ENCODE data around the gene LDB2.
"Not testable (repeated sequence)": the region's sequence is repeated elsewhere in the genome, so short reads cannot be mapped to it uniquely, and the experiment has no call there.

The LDB2 gene

GRCh38 chr4:16897991-16898827 is at the start of gene LDB2:
Gene LDB2, minus strand, starts transcription at chr4:16898645.
- no peak for DNase-seq
- in situ Hi-C loops (cut with MboI; ENCODE audit: low pct_unique_long_range_greater_than_20kb, low sequenced_read_pairs) = no loop called here

DNA sequence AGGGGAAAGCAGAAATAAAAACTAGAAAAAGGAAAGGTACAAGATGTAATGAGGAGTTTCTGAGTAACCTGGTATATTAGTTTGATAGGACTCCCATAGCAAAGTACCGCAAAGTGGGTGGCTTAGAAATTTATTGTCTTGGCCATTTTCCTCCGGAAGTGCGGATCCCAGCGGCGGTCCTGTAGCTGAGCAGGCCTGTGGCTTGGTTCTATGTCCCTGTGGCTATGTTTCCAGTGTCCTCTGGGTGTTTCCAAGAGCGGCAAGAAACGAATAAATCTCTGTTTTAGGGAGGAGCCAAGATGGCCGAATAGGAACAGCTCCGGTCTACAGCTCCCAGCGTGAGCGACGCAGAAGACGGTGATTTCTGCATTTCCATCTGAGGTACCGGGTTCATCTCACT is 44.0 kb upstream of the LDB2 start:
- DNase-seq = no peak

DNA sequence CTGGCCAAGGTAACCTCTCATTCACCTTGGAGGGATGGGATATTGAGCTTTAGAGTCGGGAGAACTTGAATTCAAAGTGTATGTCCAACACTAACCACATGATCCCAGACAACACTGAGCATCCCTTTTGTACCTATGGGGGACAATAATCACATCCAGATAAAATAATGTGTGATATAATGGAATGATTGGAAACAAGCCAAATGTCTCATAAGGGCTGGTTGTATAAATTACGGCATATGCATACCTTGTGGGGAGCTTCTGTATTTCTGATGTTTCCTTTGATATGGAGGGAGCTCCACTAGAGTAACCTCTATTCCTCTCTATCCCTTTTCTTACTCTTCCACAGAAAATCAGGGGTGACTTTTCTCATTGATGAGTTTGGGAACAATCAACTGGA is 40.7 kb upstream of the LDB2 start:
- in situ Hi-C loops (cut with MboI; ENCODE audit: low pct_unique_long_range_greater_than_20kb, low sequenced_read_pairs) = no loop called here
- DNase-seq = no peak

More for the DNA sequence above, 44.0 kb upstream of the LDB2 start:
- in situ Hi-C loops (cut with MboI; ENCODE audit: low pct_unique_long_range_greater_than_20kb, low sequenced_read_pairs) = no loop called here

GRCh38 chr4:16938512-16939040 is 40.1 kb upstream of the LDB2 start:
- in situ Hi-C loops (cut with MboI; ENCODE audit: low pct_unique_long_range_greater_than_20kb, low sequenced_read_pairs) = no loop called here
- DNase-seq = no peak

DNA sequence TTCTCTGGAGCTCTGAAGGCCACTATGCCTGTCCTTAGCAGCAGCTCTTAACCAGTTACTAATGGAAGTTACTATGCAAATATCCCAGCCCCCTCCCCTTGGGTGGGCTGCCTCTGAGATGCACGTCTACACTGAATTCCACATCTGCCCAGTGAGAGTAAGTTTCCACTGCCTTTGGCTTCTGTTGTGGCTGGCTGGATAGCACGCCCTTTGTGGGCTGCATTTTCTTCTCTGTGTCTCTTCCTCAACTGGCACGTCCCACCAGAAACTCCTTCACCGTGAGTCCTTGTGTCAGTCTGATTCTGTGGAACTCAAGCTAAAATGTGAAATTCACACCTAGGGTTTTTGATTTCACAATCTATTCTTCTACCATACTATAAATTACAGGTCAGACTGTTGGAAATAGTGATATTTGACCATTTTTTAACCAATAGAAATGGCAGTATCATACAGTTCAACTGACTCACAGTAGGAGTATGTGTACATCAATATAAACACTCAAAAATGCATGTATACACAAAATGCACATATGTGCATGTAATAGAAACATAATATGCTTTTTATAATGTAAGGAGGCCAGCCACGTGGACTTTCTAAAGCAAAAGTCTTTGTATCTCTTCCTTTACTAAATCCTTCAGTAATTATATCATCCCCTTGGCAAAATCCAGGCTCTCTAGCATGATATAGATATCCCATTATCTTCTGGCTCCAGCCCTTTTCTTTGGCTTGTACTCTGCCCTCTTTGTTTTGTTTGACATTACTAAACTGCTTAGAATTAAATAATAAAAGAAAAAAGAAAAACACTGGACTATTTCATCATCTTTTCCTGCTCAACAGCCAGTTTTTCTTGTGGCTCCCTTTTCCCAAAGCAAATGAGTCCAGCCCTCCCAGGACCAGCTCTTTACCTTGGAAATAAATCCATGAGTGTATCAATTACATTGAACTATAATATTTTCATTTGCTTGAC is 33.2 kb upstream of the LDB2 start:
- in situ Hi-C loops (cut with MboI; ENCODE audit: low pct_unique_long_range_greater_than_20kb, low sequenced_read_pairs) = no loop called here
- no peak for DNase-seq

GRCh38 chr4:16926214-16926613 is 27.8 kb upstream of the LDB2 start:
- in situ Hi-C loops (cut with MboI; ENCODE audit: low pct_unique_long_range_greater_than_20kb, low sequenced_read_pairs) = no loop called here
- DNase-seq = no peak

- DNase-seq; in situ Hi-C loops (cut with MboI; ENCODE audit: low pct_unique_long_range_greater_than_20kb, low sequenced_read_pairs): not testable (repeated sequence)
Measured at GRCh38 chr4:16918716-16919115, 20.3 kb upstream of the LDB2 start.

- in situ Hi-C loops (cut with MboI; ENCODE audit: low pct_unique_long_range_greater_than_20kb, low sequenced_read_pairs) = no loop called here
- DNase-seq = peak; percentile 77
Measured at GRCh38 chr4:16916719-16917337, 18.4 kb upstream of the LDB2 start.

DNA sequence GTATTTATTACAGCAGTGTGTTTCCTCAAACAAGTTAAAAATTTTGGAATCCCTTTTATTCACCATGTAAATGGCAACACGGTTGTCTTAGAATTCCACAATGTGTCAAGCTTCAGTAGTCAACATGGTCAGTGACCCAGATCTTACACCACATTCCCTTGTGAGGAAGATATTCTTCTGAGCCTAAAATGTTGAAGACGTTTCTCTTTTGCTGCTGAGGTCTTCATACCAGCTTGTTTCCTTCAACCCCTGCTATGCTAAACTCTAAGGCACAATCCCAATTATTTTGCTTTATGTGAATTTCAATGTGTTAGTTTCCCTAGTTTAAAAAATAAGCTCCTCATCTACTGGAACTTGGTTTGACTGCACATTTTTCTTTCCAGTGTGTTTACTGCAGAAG is 17.6 kb upstream of the LDB2 start:
- in situ Hi-C loops (cut with MboI; ENCODE audit: low pct_unique_long_range_greater_than_20kb, low sequenced_read_pairs) = no loop called here
- no peak for DNase-seq

- DNase-seq = no peak
- in situ Hi-C loops (cut with MboI; ENCODE audit: low pct_unique_long_range_greater_than_20kb, low sequenced_read_pairs) = no loop called here
Measured at GRCh38 chr4:16914208-16914607, 15.8 kb upstream of the LDB2 start.

GRCh38 chr4:16912896-16913295 is 14.5 kb upstream of the LDB2 start:
- in situ Hi-C loops (cut with MboI; ENCODE audit: low pct_unique_long_range_greater_than_20kb, low sequenced_read_pairs) = no loop called here
- DNase-seq = no peak

DNA sequence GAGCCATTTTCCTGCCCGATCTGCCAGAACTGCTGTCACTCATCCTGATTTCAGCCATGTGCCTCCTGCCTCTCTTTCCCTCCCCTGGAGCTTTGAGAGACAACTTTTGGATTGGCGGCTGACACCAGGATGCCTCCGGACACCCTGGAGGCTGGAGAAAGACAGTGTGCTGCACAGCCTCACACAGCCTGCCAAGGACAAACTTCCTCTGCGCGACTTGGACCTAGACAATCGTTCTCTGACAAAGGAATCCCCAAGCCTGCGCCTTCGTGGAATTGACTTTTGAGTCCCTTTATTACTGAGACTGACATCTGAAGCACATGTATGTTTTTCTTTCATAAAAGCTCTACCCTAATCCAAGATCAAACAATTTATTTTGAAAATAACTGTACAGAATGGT is 10.8 kb upstream of the LDB2 start:
- in situ Hi-C loops (cut with MboI; ENCODE audit: low pct_unique_long_range_greater_than_20kb, low sequenced_read_pairs) = no loop called here
- no peak for DNase-seq

- no peak for DNase-seq
- in situ Hi-C loops (cut with MboI; ENCODE audit: low pct_unique_long_range_greater_than_20kb, low sequenced_read_pairs) = no loop called here
Measured at GRCh38 chr4:16908377-16909021, 10.1 kb upstream of the LDB2 start.

DNA sequence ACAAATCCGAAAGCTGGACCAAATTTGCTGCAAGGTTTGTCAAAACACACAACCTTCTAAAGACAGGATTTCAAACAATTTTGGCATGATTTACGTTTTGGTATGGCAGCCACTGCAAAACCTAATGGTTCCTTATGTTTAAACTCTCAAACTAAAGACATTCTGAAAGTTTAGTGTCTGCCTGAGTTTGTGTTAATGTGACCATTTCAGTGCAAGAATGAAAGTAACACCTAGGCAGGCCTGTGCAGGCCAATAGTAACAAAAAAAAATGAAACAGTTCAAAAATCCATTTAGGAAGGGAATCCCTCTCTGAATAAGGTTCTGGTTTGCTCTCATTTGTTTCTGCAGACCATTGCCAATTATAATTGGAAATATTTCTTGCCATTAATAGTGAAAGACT is 1.9 kb upstream of the LDB2 start:
- in situ Hi-C loops (cut with MboI; ENCODE audit: low pct_unique_long_range_greater_than_20kb, low sequenced_read_pairs) = no loop called here
- DNase-seq = no peak

DNA sequence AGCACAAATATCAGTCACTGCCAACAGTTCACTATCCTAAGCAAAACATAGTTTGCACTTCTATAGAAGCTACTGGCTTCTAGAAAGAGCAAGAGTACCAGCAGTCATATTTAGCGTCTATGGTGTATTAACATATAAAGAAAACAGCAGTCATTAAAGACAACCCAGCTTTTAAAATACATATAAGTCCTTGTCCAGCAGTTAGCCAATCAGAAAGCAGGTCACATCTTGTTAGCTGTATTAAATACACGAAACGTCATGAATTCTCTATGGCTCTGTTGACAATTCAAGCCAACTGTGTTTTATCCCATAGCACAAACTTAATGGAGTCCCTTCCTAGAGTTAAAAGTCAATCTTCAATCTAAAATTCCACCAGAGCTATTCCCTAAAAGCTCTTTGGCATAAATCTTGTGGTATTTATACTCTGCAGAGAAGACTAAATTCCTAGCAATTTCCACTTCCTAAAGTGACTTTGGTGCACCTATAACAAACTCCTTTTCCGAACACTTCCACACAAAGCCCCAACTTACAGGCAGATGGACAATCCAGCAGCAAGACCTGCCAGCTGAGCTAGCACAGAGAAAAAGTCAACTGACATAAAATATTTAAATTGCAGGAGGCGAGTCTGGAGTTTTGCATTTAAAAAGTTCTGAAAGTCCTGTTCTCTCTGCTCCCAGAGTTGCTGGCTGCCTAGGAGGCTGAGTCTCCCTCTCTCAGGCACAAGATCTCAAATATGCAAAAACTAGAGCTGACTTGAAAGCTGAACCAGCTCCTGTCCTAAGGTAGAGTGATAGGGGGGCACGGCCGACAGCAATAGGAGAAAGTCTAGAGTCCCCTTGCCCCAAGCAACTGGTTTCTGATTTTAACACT is 1.3 kb downstream of the LDB2 start:
- in situ Hi-C loops (cut with MboI; ENCODE audit: low pct_unique_long_range_greater_than_20kb, low sequenced_read_pairs) = no loop called here
- DNase-seq = no peak

- in situ Hi-C loops (cut with MboI; ENCODE audit: low pct_unique_long_range_greater_than_20kb, low sequenced_read_pairs) = no loop called here
- no peak for DNase-seq
Measured at GRCh38 chr4:16894406-16894805, 4.0 kb downstream of the LDB2 start.

DNA sequence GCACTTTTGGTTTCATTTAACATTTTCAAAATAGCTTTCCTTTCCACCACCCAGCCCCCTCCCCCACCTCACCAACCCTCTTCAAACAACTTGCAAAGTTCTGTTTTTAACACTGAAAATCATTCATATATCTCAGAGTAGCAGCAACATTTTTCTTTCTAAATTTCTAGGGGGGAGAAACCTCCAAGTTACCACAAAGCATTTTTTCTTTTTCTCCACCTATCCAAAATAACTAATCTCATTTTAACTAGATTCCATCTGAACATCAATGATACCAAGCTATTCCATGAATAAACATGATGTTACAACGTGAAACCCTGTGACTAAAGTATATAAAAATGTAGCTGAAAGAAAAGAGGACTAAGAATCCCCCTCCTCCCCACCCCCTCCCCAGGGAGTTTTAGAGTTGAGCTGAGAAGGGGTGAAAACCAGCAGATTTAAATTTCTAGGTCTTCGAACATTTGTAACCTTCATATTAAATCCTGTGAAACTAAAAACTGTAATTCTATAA is 5.2 kb downstream of the LDB2 start:
- DNase-seq = no peak
- in situ Hi-C loops (cut with MboI; ENCODE audit: low pct_unique_long_range_greater_than_20kb, low sequenced_read_pairs) = no loop called here

- DNase-seq = no peak
- in situ Hi-C loops (cut with MboI; ENCODE audit: low pct_unique_long_range_greater_than_20kb, low sequenced_read_pairs) = no loop called here
Measured at GRCh38 chr4:16890651-16891050, 7.8 kb downstream of the LDB2 start.

Measured in KBM-7 (cell line).